OCI-LY1 (cell line): ENCODE results near the gene PTPRN2.

ENCODE experiments used
- CTCF ChIP-seq: fragments of 200-600 bp; sonication (generic), shearing (Covaris generic); IDR thresholded peaks from 2 replicates; pipeline ENCODE4 v1.5.1; 2017; ENCODE audit warnings: mild to moderate bottlenecking, antibody characterized with exemption, low read length, moderate library complexity, mixed read lengths
- EZH2 ChIP-seq: fragments of 200-600 bp; sonication (generic), shearing (Covaris generic); IDR thresholded peaks from 2 replicates; pipeline ENCODE4 v1.8.0; 2017; ENCODE audit warnings: borderline replicate concordance, mixed run types, mild to moderate bottlenecking, antibody characterized with exemption, low read length, moderate library complexity, mixed read lengths

GRCh38 chr7:157508477-157508881 lies 1079.1 kb downstream of the PTPRN2 start:
- no peak for TF ChIP-seq CTCF
- no peak for TF ChIP-seq EZH2
